Heart left ventricle (tissue), 16 donors: ENCODE measurements around the gene EMC1. TPM values are rescaled to one million over a fixed set of nuclear protein-coding genes. Genes with fewer than 3 reads are reported as not detected.
"Not testable (repeated sequence)": the region's sequence is repeated elsewhere in the genome, so short reads cannot be mapped to it uniquely, and the experiment has no call there.

Source experiments
- ATAC-seq, 4 donors: fragments of 200-7000 bp; cut with Tn5 transposase; one replicate each; pipeline ENCODE4 v1.9.1; 2020 to 2022; ENCODE audit warnings: moderate library complexity in 4 of 4, mild to moderate bottlenecking in 3 of 4, moderate number of reproducible peaks in 1 of 4
- DNase-seq, 5 donors: peaks; one replicate each; pipeline ENCODE4 v3.0.0-alpha.2; 2020
- H3K27ac ChIP-seq, 12 donors: fragments of 200-600 bp; sonication (generic) in 4 of 12; one replicate each; pipeline versions ENCODE4 v1.5.0 to v1.8.0; 2016 to 2022; ENCODE audit warnings: mild to moderate bottlenecking in 2 of 12
- H3K27me3 ChIP-seq, 9 donors: fragments of 200-600 bp; sonication (generic) in 2 of 9; one replicate each; pipeline versions ENCODE4 v1.5.1 to v1.8.0; 2016 to 2022; ENCODE audit warnings: mild to moderate bottlenecking in 3 of 9
- H3K36me3 ChIP-seq, 9 donors: fragments of 200-600 bp; sonication (generic) in 2 of 9; one replicate each; pipeline versions ENCODE4 v1.5.0 to v1.8.0; 2018 to 2022; ENCODE audit warnings: mild to moderate bottlenecking in 2 of 9
- H3K4me1 ChIP-seq, 12 donors: fragments of 200-600 bp; sonication (generic) in 4 of 12; one replicate each; pipeline versions ENCODE4 v1.5.0 to v1.8.0; 2016 to 2022; ENCODE audit warnings: mild to moderate bottlenecking in 3 of 12
- H3K4me3 ChIP-seq, 12 donors: fragments of 200-600 bp; sonication (generic) in 4 of 12; one replicate each; pipeline versions ENCODE4 v1.5.0 to v1.8.0; 2017 to 2022; ENCODE audit warnings: mild to moderate bottlenecking in 9 of 12, moderate library complexity in 4 of 12
- H3K9me3 ChIP-seq, 12 donors: fragments of 200-600 bp; sonication (generic) in 4 of 12; one replicate each; pipeline versions ENCODE4 v1.5.0 to v1.8.0; 2016 to 2022; ENCODE audit warnings: mild to moderate bottlenecking in 1 of 12
- CTCF ChIP-seq, 12 donors: fragments of 200-600 bp; sonication (generic) in 4 of 12; IDR thresholded peaks; one replicate each; pipeline versions ENCODE4 v1.5.0 to v1.8.0; 2018 to 2022; ENCODE audit warnings: antibody characterized with exemption in 12 of 12, mild to moderate bottlenecking in 5 of 12
- POLR2A ChIP-seq, 2 donors: fragments of 450-650 bp; IDR thresholded peaks; one replicate each; pipeline ENCODE4 v1.6.1; 2017; ENCODE audit warnings: antibody characterized with exemption in 2 of 2, mild to moderate bottlenecking in 2 of 2, moderate library complexity in 2 of 2
- WGBS, 4 donors: extraction: QIAGEN DNeasy Blood & Tissue Kit in 2 of 4; methylation state at CpG; one replicate each; pipeline versions ENCODE4 v1.1.5 to v1.1.7; 2013 to 2018; 5-methylcytosine and 5-hydroxymethylcytosine counted together
- intact Hi-C, 10 donors: fragments of 100-400 bp; cut with DNase I; formaldehyde crosslinking; loops; one replicate each; pipeline versions ENCODE4 v1.11.1 to v1.14.2; 2022
- polyA plus RNA-seq, 2 donors: library from polyadenylated mRNA; stranded (reverse); fragments of 200-250 nt; gene quantifications; one replicate each; pipeline ENCODE4 v1.2.3, GENCODE V29; 2013
- total RNA-seq, 9 donors: library from RNA; depleted of rRNA in 2 of 9; stranded (reverse); fragments of >200 nt in 2 of 9; fragmentation: NEBNext Ultra II Directional in 3 of 9; extraction: Animal tissue kit (Norgen Biotek cat#: 25700) in 3 of 9; gene quantifications; one replicate each; pipeline versions ENCODE4 v1.1.0 to v1.2.4, GENCODE V29; 2016 to 2023
- donor health status: ischemic (EF 13 %, LVEDD 7.1; RV severe dilation, severe dysfunction).
- donor health status: healthy with polysubstance abuse.
- donor health status: DM: no; HTN: yes; CAD: no.
- donor health status: DM: no; HTN: no; CAD: no.
- donor health status: ischemic (EF 25% LVEDD 6.9; RV normal size, moderate dysfunction).
- donor health status: ischemic (EF 25% LVEDD 5.7; RV mildly dilated, moderate dysfunction).
- donor health status: healthy.
- donor health status: DM: yes; HTN: yes; CAD: no.
- donor health status: ischemic (EF 35%, LVEDD 5.7; RV mildly dilated, moderate dysfunction).
- donor health status: nonischemic (EF 11% LVEDD 7.7; RV severe dilation, severe dysfunction).
- donor health status: DM: yes; HTN: yes; CAD: no.
- donor health status: PGD.
- donor health status: ischemic (EF 29% LVEDD 5.4; RV normal size, mild dysfunction).
- donor health status: nonischemic (EF 23%, LVEDD 6.1; RV moderate dilation, normal function).

Gene EMC1
- total and polyA plus RNA-seq, 11 donors: 10.1 to 54.5 (median 28.9) TPM

GRCh38 chr1:19220080-19220846 is 31.1 kb downstream of the EMC1 start:
- intact Hi-C loops: loop anchor here in 1 of 10 donors (5.0 kb wide), 1 partner anchor 38 kb away; no protein-coding TSS in a partner anchor
- Histone ChIP-seq H3K4me3 (no peak overlapping the region), H3K27me3 (no peaks in the 10 kb centered on the region), H3K36me3 (peaks cover 0 to 98% (median 90%) of the 10 kb centered on the region in 9 donors), H3K27ac (peak overlapping the region in 5 of 12 donors; percentile 13 to 39 (median 27)), H3K9me3 (no peaks in the 10 kb centered on the region), H3K4me1 (peaks cover 0 to 14% (median 0%) of the 10 kb centered on the region in 12 donors)
- DNase-seq (no peak), ATAC-seq (no peak)
- TF ChIP-seq POLR2A (IDR thresholded peaks at IDR 0.05) (no peak), CTCF (IDR thresholded peaks at IDR 0.05) (no peak)
- WGBS, 4 donors: 81 to 87% (median 85%) methylated on average over 8 of the region's 8 CpGs

- H3K9me3 ChIP-seq: no peaks in the 10 kb centered on the region
- DNase-seq (no peak), ATAC-seq (peak in 1 of 4 donors; percentile 21)
- no peak overlapping the region for H3K4me3 ChIP-seq
- H3K4me1 ChIP-seq: peaks cover 0 to 14% (median 0%) of the 10 kb centered on the region in 12 donors
- peaks cover 0 to 96% (median 82%) of the 10 kb centered on the region in 9 donors for H3K36me3 ChIP-seq
- intact Hi-C loops: loop anchor here in 1 of 10 donors (10.0 kb wide), 1 partner anchor 435 kb away; no protein-coding TSS in a partner anchor
- H3K27me3 ChIP-seq: no peaks in the 10 kb centered on the region
- no peak for TF ChIP-seq POLR2A (IDR thresholded peaks at IDR 0.05)
- 77 to 88% (median 84%) methylated on average over 7 of the region's 7 CpGs for WGBS, 4 donors
- H3K27ac ChIP-seq: peak overlapping the region in 1 of 12 donors; percentile 19
Measured at GRCh38 chr1:19219451-19219850, 31.9 kb downstream of the EMC1 start.

GRCh38 chr1:19216585-19216984 is 34.7 kb downstream of the EMC1 start:
- H3K4me1 ChIP-seq: peaks cover 0 to 22% (median 9%) of the 10 kb centered on the region in 12 donors
- WGBS, 4 donors: 96 to 98% (median 96%) methylated on average over 4 of the region's 4 CpGs
- not testable (repeated sequence) for ATAC-seq, H3K27me3 ChIP-seq, H3K27ac ChIP-seq, DNase-seq, H3K9me3 ChIP-seq, H3K4me3 ChIP-seq
- intact Hi-C loops: loop anchor here in 1 of 10 donors (10.0 kb wide), 1 partner anchor 438 kb away; no protein-coding TSS in a partner anchor
- peaks cover 0 to 80% (median 71%) of the 10 kb centered on the region in 9 donors for H3K36me3 ChIP-seq

- no peak for DNase-seq
- no peaks in the 10 kb centered on the region for H3K9me3 ChIP-seq
- no peak overlapping the region for H3K27ac ChIP-seq
- H3K27me3 ChIP-seq: no peaks in the 10 kb centered on the region
- intact Hi-C loops: loop anchor here in 1 of 10 donors (10.0 kb wide), 1 partner anchor 441 kb away; no protein-coding TSS in a partner anchor
- no peak for ATAC-seq
- peaks cover 0 to 37% (median 23%) of the 10 kb centered on the region in 12 donors for H3K4me1 ChIP-seq
- TF ChIP-seq POLR2A (IDR thresholded peaks at IDR 0.05) (no peak), CTCF (IDR thresholded peaks at IDR 0.05) (no peak)
- 96 to 98% (median 97%) methylated on average over 1 of the region's 1 CpG for WGBS, 4 donors
- peaks cover 0 to 51% (median 41%) of the 10 kb centered on the region in 9 donors for H3K36me3 ChIP-seq
- no peak overlapping the region for H3K4me3 ChIP-seq
Measured at GRCh38 chr1:19213580-19213979, 37.7 kb downstream of the EMC1 start.

- ATAC-seq: no peak
- no peak for TF ChIP-seq POLR2A (IDR thresholded peaks at IDR 0.05)
- TF ChIP-seq CTCF (IDR thresholded peaks at IDR 0.05): no peak
- Histone ChIP-seq H3K27ac (no peak overlapping the region), H3K4me3 (no peak overlapping the region), H3K27me3 (no peaks in the 10 kb centered on the region), H3K36me3 (peaks cover 0 to 37% (median 27%) of the 10 kb centered on the region in 9 donors), H3K4me1 (peaks cover 10 to 51% (median 37%) of the 10 kb centered on the region in 12 donors), H3K9me3 (no peaks in the 10 kb centered on the region)
- DNase-seq: no peak
- intact Hi-C loops: loop anchor here in 1 of 10 donors (10.0 kb wide), 1 partner anchor 443 kb away; no protein-coding TSS in a partner anchor
Measured at GRCh38 chr1:19212167-19212566, 39.2 kb downstream of the EMC1 start.
